ENCODE measurements around the gene FAM20C.

DNA sequence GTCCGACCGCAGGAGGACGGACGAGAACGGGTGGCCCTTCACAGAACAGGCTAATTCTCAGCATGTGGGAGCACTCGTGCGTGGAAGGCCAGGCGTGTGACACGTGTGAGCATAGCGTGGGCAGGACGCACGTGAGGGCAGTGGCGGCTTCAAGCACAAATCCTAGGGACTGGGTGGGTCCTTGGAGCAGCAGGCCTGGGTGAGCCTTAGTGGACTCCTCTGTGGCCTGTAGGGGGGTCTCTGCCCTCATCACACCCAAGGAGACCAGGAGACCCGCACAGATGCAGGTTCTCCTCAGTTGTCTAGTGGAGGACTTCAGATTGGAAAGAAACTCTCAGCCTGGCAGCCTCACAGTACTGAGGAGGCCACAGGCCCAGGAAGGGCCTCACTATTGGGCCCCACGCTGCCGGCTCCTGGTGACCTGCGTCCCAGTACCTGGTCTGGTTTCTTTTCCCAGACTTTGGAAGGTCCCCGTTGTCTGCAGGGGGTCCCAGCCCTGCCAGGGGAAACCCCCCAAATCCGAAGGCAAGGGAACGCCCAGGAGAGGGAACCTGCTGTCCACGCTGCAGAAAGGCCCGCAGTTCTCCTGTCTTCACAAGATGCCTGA lies 49.1 kb upstream of the FAM20C start:
- no peak for TF ChIP-seq MEIS1 (CRISPR knock-in tag; IDR thresholded peaks at IDR 0.05; ENCODE audit: borderline replicate concordance)
- no peak for TF ChIP-seq CTCF (tag by site-specific recombination; IDR thresholded peaks at IDR 0.05)
- no peak for TF ChIP-seq GFI1B (tag by site-specific recombination; IDR thresholded peaks at IDR 0.05)
- TF ChIP-seq, protein P1, sequence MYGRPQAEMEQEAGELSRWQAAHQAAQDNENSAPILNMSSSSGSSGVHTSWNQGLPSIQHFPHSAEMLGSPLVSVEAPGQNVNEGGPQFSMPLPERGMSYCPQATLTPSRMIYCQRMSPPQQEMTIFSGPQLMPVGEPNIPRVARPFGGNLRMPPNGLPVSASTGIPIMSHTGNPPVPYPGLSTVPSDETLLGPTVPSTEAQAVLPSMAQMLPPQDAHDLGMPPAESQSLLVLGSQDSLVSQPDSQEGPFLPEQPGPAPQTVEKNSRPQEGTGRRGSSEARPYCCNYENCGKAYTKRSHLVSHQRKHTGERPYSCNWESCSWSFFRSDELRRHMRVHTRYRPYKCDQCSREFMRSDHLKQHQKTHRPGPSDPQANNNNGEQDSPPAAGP (tag by site-specific recombination; IDR thresholded peaks at IDR 0.05) = no peak
- no peak for TF ChIP-seq ZBTB10 (tag by site-specific recombination; IDR thresholded peaks at IDR 0.05)
- TF ChIP-seq ZNF670 (tag by site-specific recombination; IDR thresholded peaks at IDR 0.05; ENCODE audit: low read depth) = no peak
- TF ChIP-seq KLF1 (tag by site-specific recombination; IDR thresholded peaks at IDR 0.05) = no peak
- TF ChIP-seq YY1 (tag by site-specific recombination; IDR thresholded peaks at IDR 0.05) = no peak
